Measurements from ENCODE around the gene PARD6G.

DNA sequence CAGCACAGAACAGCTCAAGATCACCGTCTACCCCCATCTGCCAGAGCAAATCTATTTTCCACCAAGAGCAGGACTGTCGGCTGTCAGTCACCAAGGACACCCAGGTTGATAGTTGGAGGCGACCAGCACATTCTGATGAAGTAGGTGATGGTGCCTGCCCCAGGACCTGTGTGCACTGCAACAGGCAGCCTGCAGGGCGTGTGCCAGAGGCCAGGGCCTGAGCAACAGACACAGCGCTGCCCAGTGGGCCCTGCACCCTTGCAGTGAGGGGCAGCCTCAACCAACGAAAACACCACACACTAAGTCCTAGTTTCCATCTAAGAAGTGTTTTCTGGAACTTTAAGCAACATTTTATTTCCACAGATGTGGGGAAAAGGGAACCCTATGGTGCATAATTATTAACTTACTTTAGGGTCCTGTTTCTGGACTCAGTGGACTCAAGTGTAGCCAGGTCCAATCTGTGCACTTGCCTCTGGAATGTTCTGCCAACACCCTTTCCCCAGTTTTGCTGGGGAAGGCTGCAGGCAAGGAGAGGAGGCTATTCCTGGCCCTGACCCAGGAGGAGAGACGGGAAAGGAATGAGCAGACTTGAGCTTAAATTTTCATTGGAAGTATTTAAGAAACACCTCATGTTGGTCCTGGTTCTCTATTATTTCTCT lies 76.8 kb downstream of the PARD6G start:
- TF ChIP-seq, protein P1, sequence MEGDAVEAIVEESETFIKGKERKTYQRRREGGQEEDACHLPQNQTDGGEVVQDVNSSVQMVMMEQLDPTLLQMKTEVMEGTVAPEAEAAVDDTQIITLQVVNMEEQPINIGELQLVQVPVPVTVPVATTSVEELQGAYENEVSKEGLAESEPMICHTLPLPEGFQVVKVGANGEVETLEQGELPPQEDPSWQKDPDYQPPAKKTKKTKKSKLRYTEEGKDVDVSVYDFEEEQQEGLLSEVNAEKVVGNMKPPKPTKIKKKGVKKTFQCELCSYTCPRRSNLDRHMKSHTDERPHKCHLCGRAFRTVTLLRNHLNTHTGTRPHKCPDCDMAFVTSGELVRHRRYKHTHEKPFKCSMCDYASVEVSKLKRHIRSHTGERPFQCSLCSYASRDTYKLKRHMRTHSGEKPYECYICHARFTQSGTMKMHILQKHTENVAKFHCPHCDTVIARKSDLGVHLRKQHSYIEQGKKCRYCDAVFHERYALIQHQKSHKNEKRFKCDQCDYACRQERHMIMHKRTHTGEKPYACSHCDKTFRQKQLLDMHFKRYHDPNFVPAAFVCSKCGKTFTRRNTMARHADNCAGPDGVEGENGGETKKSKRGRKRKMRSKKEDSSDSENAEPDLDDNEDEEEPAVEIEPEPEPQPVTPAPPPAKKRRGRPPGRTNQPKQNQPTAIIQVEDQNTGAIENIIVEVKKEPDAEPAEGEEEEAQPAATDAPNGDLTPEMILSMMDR (IDR thresholded peaks at IDR 0.05; ENCODE audit: poor library complexity) = no peak
- no peak for TF ChIP-seq EZH2phosphoT487 (IDR thresholded peaks at IDR 0.05; ENCODE audit: low read depth, severe bottlenecking, unreplicated experiment)
